ENCODE data around the gene PLCB2. TPM values are rescaled to one million over a fixed set of nuclear protein-coding genes. Genes with fewer than 3 reads are reported as not detected.

PLCB2 gene
- total RNA-seq, 4 donors from 2014 or later, result 0.34 to 3.0 (median 2.0) TPM

DNA sequence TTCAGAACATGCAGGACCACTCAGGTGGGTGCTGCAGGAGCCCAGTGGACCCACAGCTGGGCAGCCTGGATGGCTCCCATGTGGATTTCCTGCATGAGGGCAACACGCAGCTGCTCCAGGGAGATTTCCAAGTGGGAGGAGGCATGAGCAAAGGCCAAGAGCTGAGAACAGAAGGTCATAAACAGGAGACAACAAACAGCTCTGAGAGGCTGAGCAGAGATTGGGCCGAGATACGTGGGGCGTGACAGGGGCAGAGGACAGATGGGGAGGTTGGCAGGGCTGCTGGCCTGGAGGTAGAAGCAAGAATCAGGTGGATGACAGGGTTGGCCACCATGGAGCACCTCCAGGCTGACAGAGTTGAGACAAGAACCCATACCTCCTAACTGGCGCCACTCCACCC, 46.0 kb upstream of the PLCB2 start:
- H3K4me3 ChIP-seq, result no peak overlapping the region
- H3K27ac ChIP-seq, result no peak overlapping the region
- 61% methylated on average over 5 of the region's 5 CpGs for WGBS
- peaks cover 4% of the 10 kb centered on the region for H3K27me3 ChIP-seq
- no peaks in the 10 kb centered on the region for H3K9me3 ChIP-seq
- no peak for DNase-seq (ENCODE audit: low spot score in 2 of 2)
- TF ChIP-seq POLR2AphosphoS5 (IDR thresholded peaks at IDR 0.05), result no peak
- TF ChIP-seq, protein P1, sequence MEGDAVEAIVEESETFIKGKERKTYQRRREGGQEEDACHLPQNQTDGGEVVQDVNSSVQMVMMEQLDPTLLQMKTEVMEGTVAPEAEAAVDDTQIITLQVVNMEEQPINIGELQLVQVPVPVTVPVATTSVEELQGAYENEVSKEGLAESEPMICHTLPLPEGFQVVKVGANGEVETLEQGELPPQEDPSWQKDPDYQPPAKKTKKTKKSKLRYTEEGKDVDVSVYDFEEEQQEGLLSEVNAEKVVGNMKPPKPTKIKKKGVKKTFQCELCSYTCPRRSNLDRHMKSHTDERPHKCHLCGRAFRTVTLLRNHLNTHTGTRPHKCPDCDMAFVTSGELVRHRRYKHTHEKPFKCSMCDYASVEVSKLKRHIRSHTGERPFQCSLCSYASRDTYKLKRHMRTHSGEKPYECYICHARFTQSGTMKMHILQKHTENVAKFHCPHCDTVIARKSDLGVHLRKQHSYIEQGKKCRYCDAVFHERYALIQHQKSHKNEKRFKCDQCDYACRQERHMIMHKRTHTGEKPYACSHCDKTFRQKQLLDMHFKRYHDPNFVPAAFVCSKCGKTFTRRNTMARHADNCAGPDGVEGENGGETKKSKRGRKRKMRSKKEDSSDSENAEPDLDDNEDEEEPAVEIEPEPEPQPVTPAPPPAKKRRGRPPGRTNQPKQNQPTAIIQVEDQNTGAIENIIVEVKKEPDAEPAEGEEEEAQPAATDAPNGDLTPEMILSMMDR (IDR thresholded peaks at IDR 0.05), result no peak
- TF ChIP-seq POLR2A (IDR thresholded peaks at IDR 0.05), result no peak
- TF ChIP-seq EP300 (IDR thresholded peaks at IDR 0.05), result no peak
- H3K4me1 ChIP-seq, result peaks cover 12% of the 10 kb centered on the region
- H3K36me3 ChIP-seq, result no peaks in the 10 kb centered on the region

DNA sequence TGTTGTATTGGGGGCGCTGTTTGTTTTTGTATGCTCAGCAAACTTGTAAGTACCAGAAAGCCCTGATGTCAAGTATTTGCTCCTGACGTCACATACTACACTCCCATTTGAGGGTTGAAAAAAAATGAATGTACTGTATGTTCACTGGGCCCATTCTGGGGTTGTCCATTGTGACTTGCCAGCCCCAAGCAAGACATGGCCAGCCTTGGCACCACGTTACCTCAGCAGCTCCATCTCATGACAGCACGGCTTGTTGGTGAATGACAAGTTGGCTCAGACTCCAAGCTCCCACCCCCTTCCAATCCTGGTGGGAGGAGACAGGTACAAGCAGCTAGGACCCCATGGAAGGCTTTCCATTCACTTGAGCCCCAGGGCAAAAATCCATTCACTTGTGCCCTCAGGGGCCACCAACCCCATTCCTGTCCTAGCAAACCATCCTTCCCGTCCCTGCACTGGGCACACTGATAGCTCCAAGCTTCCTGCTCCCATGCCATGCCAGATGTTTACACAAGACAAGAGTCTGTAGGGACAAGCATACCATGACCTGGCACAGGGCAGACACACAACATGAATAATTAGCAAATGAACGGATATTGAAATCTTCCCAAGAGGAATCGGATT, 44.7 kb upstream of the PLCB2 start:
- Histone ChIP-seq H3K4me1 (peaks cover under 1% of the 10 kb centered on the region), H3K4me3 (no peak overlapping the region), H3K27ac (no peak overlapping the region), H3K27me3 (no peaks in the 10 kb centered on the region), H3K9me3 (no peaks in the 10 kb centered on the region), H3K36me3 (no peaks in the 10 kb centered on the region)
- 83% methylated on average over 7 of the region's 7 CpGs for WGBS
- no peak for DNase-seq (ENCODE audit: low spot score in 2 of 2)
- TF ChIP-seq POLR2A (IDR thresholded peaks at IDR 0.05) (no peak), EP300 (IDR thresholded peaks at IDR 0.05) (no peak), POLR2AphosphoS5 (IDR thresholded peaks at IDR 0.05) (no peak)
- TF ChIP-seq, protein P1 (IDR thresholded peaks at IDR 0.05), result no peak

DNA sequence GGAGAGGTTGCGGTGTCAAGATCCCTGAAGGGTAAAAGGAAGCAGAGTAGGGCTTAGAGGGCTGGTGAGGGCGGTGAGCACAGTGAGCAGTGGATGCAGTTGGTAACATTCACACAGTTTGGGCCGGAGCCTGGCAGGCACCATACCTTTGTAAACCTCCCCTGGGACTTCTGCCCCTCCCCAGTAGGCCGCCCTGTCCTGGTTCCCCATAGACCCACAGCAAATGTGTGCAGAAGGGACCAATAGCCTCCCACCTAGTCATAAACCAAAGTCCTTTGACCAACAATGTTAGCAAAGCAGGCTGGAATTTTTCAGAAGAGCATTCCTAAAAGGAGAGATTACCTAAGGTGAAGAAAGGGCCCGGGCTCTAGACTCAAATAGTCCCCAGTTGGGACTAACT, 41.4 kb upstream of the PLCB2 start:
- Histone ChIP-seq H3K27ac (no peak overlapping the region), H3K9me3 (no peaks in the 10 kb centered on the region), H3K4me3 (no peak overlapping the region), H3K27me3 (no peaks in the 10 kb centered on the region), H3K36me3 (no peaks in the 10 kb centered on the region), H3K4me1 (peaks cover 15% of the 10 kb centered on the region)
- whole genome bisulfite sequencing, result 90% methylated on average over 5 of the region's 5 CpGs
- DNase-seq (ENCODE audit: low spot score in 2 of 2), result no peak
- TF ChIP-seq, protein P1 (IDR thresholded peaks at IDR 0.05), result no peak
- no peak for TF ChIP-seq POLR2AphosphoS5 (IDR thresholded peaks at IDR 0.05)
- no peak for TF ChIP-seq POLR2A (IDR thresholded peaks at IDR 0.05)
- no peak for TF ChIP-seq EP300 (IDR thresholded peaks at IDR 0.05)

DNA sequence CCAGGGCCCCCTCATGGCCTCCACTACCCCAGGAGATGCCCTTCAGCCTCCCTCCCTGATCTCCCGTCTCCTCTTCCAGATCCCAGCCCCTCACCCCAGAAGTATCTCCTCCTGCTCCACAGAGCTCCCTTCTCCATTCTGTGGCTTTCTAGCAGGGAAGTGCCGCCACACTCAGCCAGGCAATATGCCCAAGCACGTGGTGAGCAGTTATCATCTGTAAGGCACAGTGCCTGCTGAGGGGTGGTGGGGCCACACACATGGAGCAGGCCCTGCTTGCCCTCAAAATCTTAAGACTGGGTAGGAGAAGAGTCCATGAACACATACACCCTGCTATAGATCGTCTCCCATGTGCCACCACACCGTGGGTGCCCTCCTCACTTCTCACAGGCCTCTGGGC, 40.7 kb upstream of the PLCB2 start:
- Histone ChIP-seq H3K27me3 (no peaks in the 10 kb centered on the region), H3K4me3 (no peak overlapping the region), H3K27ac (no peak overlapping the region), H3K36me3 (no peaks in the 10 kb centered on the region), H3K9me3 (no peaks in the 10 kb centered on the region), H3K4me1 (peaks cover 20% of the 10 kb centered on the region)
- no peak for DNase-seq (ENCODE audit: low spot score in 2 of 2)
- WGBS, result 63% methylated on average over 3 of the region's 5 CpGs
- TF ChIP-seq POLR2AphosphoS5 (IDR thresholded peaks at IDR 0.05), result no peak
- no peak for TF ChIP-seq POLR2A (IDR thresholded peaks at IDR 0.05)
- TF ChIP-seq, protein P1 (IDR thresholded peaks at IDR 0.05), result no peak
- TF ChIP-seq EP300 (IDR thresholded peaks at IDR 0.05), result no peak

DNA sequence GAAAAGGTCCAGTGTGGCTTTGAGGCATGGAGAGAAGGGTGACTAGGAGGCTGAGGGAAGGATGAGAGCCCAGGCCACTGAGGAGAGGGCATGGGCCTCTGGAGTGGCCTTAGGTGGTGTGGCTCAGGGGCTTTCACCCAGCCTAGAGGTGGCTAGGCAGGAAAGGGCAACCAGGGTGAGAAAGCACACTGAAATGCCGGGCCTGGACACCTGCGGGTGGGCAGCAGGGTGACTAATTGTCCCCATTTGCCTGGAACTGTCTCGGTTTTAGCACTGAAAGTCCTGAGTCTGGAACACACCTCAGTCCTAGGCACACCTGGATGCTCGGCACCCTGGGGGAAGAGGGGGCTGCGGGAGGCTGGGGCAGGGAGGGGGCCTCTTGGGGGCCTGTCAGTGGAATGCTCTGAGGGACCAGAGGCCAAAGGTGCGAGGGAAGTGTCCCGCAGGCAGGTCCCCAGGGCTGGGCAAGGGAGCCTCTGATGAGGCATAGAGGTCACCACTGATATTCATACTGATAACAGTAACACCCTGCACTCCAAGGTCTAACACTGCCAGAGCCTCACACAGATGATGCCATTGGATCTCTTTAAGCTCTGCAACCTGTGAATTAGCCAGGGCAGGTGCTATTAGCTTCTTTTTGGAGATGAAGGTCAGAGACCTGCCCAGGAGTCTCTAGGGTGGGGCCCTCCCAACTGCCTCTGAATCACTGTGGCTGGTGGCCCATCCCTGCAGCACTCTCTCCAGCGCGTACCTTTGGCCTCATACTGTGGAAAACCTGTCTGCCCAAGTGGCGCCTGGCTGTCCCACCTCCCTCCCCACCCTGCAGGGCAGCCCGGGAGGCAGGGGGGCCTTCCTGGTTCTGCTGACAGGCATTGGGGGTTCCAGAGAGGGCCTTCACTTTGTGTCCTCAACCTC, 40.1 kb upstream of the PLCB2 start:
- Histone ChIP-seq H3K4me3 (no peak overlapping the region), H3K4me1 (peaks cover 26% of the 10 kb centered on the region), H3K36me3 (no peaks in the 10 kb centered on the region), H3K27me3 (no peaks in the 10 kb centered on the region), H3K9me3 (no peaks in the 10 kb centered on the region), H3K27ac (no peak overlapping the region)
- no peak for DNase-seq (ENCODE audit: low spot score in 2 of 2)
- 79% methylated on average over 11 of the region's 11 CpGs for WGBS
- TF ChIP-seq POLR2AphosphoS5 (IDR thresholded peaks at IDR 0.05) (no peak), EP300 (IDR thresholded peaks at IDR 0.05) (no peak)

Measured in suprapubic skin (tissue), 4 donors.